Measurements from ENCODE around the gene CASK.
"Not testable (repeated sequence)": the region's sequence is repeated elsewhere in the genome, so short reads cannot be mapped to it uniquely, and the experiment has no call there.

The CASK gene

GRCh38 chrX:41689711-41690110, 233.6 kb downstream of the CASK start:
- TF ChIP-seq CTCF (IDR thresholded peaks at IDR 0.05; ENCODE audit: insufficient read depth, missing control alignments), result no peak
- FAIRE-seq, result no peak
- no peak for DNase-seq (ENCODE audit: insufficient read length, low spot score)

- no peak for TF ChIP-seq CTCF (IDR thresholded peaks at IDR 0.05; ENCODE audit: insufficient read depth, missing control alignments)
- FAIRE-seq, result no peak
- no peak for DNase-seq (ENCODE audit: insufficient read length, low spot score)
These were observed 234.5 kb downstream of the CASK start, which contains the start of gene GPR34 for GRCh38 chrX:41688835-41689234. GPR34 (plus strand) TSS chrX:41688973; CDS start chrX:41695634, 6,661 bp downstream.

GRCh38 chrX:41688156-41688555, 235.2 kb downstream of the CASK start:
- no peak for FAIRE-seq
- no peak for DNase-seq (ENCODE audit: insufficient read length, low spot score)
- no peak for TF ChIP-seq CTCF (IDR thresholded peaks at IDR 0.05; ENCODE audit: insufficient read depth, missing control alignments)

- no peak for TF ChIP-seq CTCF (IDR thresholded peaks at IDR 0.05; ENCODE audit: insufficient read depth, missing control alignments)
- FAIRE-seq, result no peak
These were observed 236.6 kb downstream of the CASK start for GRCh38 chrX:41686788-41687187.

GRCh38 chrX:41684940-41685339, 238.4 kb downstream of the CASK start:
- FAIRE-seq (no peak), DNase-seq (ENCODE audit: insufficient read length, low spot score) (no peak)

More at GRCh38 chrX:41686788-41687187, 236.6 kb downstream of the CASK start:
- DNase-seq (ENCODE audit: insufficient read length, low spot score), result no peak

GRCh38 chrX:41684138-41684537, 239.2 kb downstream of the CASK start:
- no peak for FAIRE-seq
- no peak for DNase-seq (ENCODE audit: insufficient read length, low spot score)
- TF ChIP-seq CTCF (IDR thresholded peaks at IDR 0.05; ENCODE audit: insufficient read depth, missing control alignments), result no peak

More at GRCh38 chrX:41684940-41685339, 238.4 kb downstream of the CASK start:
- TF ChIP-seq CTCF (IDR thresholded peaks at IDR 0.05; ENCODE audit: insufficient read depth, missing control alignments), result no peak

- no peak for TF ChIP-seq CTCF (IDR thresholded peaks at IDR 0.05; ENCODE audit: insufficient read depth, missing control alignments)
- no peak for FAIRE-seq
- DNase-seq (ENCODE audit: insufficient read length, low spot score), result no peak
These were observed 245.9 kb downstream of the CASK start for GRCh38 chrX:41677183-41678060.

GRCh38 chrX:41676361-41676760, 247.0 kb downstream of the CASK start:
- not testable (repeated sequence) for DNase-seq (ENCODE audit: insufficient read length, low spot score); FAIRE-seq
